Adrenal gland (tissue), 19 donors: Measurements from ENCODE around the gene OR51B2. TPM values are rescaled to one million over a fixed set of nuclear protein-coding genes. Genes with fewer than 3 reads are reported as not detected.

Experiments used
- DNase-seq, 7 donors: peaks; one replicate each; pipeline ENCODE4 v3.0.0-alpha.2; 2019 to 2020
- H3K27ac ChIP-seq, 5 donors: fragments of 200-600 bp; sonication (generic) in 4 of 5; 1 replicate in 3 of 5; 2 replicates in 2 of 5; pipeline versions ENCODE4 v1.5.1 to v1.8.0; 2016 to 2020; ENCODE audit warnings: mild to moderate bottlenecking in 1 of 5
- H3K27me3 ChIP-seq: fragments of 200-600 bp; 2 replicates; pipeline ENCODE4 v1.8.0; 2021
- H3K36me3 ChIP-seq, 2 donors: fragments of 200-600 bp; replicated peaks in 1 of 2; 1 replicate in 1 of 2; 2 replicates in 1 of 2; pipeline versions ENCODE4 v1.5.1 to v1.8.0; 2018 to 2022
- H3K4me1 ChIP-seq, 2 donors: fragments of 200-600 bp; replicated peaks in 1 of 2; 1 replicate in 1 of 2; 2 replicates in 1 of 2; pipeline versions ENCODE4 v1.5.1 to v1.8.0; 2018 to 2021
- H3K4me3 ChIP-seq, 4 donors: fragments of 200-600 bp; sonication (generic) in 3 of 4; one replicate each; pipeline ENCODE4 v1.5.1; 2016 to 2018
- H3K9me3 ChIP-seq, 3 donors: fragments of 200-600 bp; sonication (generic) in 1 of 3; replicated peaks in 1 of 3; 1 replicate in 2 of 3; 2 replicates in 1 of 3; pipeline versions ENCODE4 v1.5.1 to v1.8.0; 2016 to 2021
- POLR2A ChIP-seq, 2 donors: fragments of 450-650 bp; IDR thresholded peaks; one replicate each; pipeline ENCODE4 v1.6.1; 2017; ENCODE audit warnings: antibody characterized with exemption in 2 of 2, mild to moderate bottlenecking in 2 of 2, moderate library complexity in 1 of 2
- WGBS, 4 donors: extraction: QIAGEN DNeasy Blood & Tissue Kit in 2 of 4; methylation state at CpG; one replicate each; pipeline versions ENCODE4 v1.1.5 to v1.1.7; 2013 to 2017; 5-methylcytosine and 5-hydroxymethylcytosine counted together
- intact Hi-C, 2 donors: fragments of 100-400 bp; cut with DNase I; formaldehyde crosslinking; loops; one replicate each; pipeline versions ENCODE4 v1.14.1 to v1.15.0; 2022 to 2023
- long read RNA-seq, 10 donors: library from polyadenylated mRNA in 3 of 10; unstranded in 2 of 10; stranded (forward) in 1 of 10; transcript quantifications; one replicate each; pipeline ENCODE4 v2.0.0 and lab custom pipeline, GENCODE V29; 2021 to 2026
- polyA plus RNA-seq, 3 donors: library from polyadenylated mRNA; stranded (reverse); fragments of 200-250 nt in 2 of 3; fragments of 350-450 nt in 1 of 3; fragmentation: Illumina TruSeq in 1 of 3; extraction: RNeasy Lipid Tissue Mini Kit (QIAGEN cat#74804) in 1 of 3; gene quantifications; one replicate each; pipeline ENCODE4 v1.2.3, GENCODE V29; 2013 to 2014
- total RNA-seq, 9 donors: library from RNA; depleted of rRNA in 4 of 9; stranded (reverse); fragments of >200 nt in 4 of 9; fragments of 120-200 nt in 1 of 9; fragmentation: NEBNext Ultra II Directional in 1 of 9; extraction: Animal tissue kit (Norgen Biotek cat#: 25700) in 1 of 9; gene quantifications; one replicate each; pipeline versions ENCODE4 v1.1.0 to v1.2.4, GENCODE V29; 2013 to 2023
- TF ChIP-seq, protein P1 (sequence below), 6 experiments: fragments of 450-650 bp in 4 of 6; fragments of 200-600 bp in 2 of 6; sonication (generic) in 1 of 6; IDR thresholded peaks; 1 replicate in 5 of 6; 2 replicates in 1 of 6; pipeline versions ENCODE4 v1.5.1 to v1.8.0; 2016 to 2021; ENCODE audit warnings: antibody characterized with exemption in 6 of 6, mild to moderate bottlenecking in 2 of 6, moderate library complexity in 1 of 6
- donor health status: healthy with polysubstance abuse.
- donor health status: Bipolar disorder and iron deficiency.
- donor health status: DM: yes; HTN: yes; CAD: no.
- donor health status: DM: no; HTN: no; CAD: no.
- donor health status: DM: no; HTN: no; CAD: no.
- donor health status: DM: yes; HTN: yes; CAD: no.

The OR51B2 gene, protein sequence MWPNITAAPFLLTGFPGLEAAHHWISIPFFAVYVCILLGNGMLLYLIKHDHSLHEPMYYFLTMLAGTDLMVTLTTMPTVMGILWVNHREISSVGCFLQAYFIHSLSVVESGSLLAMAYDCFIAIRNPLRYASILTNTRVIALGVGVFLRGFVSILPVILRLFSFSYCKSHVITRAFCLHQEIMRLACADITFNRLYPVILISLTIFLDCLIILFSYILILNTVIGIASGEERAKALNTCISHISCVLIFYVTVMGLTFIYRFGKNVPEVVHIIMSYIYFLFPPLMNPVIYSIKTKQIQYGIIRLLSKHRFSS
- 1 to 10 TPM in 1 of 9 donors, under 1 TPM in 1, not detected in 7; 0.33 to 1.3 TPM for total RNA-seq
- polyA plus RNA-seq: not detected
- long read RNA-seq, donor 1: 0 reads
- long read RNA-seq, donor 2: 0 reads
- long read RNA-seq, donor 3: 0 reads
- long read RNA-seq, donor 4: 0 reads
- long read RNA-seq, donor 5: 0 reads
- long read RNA-seq, donor 6: 0 reads
- long read RNA-seq, donor 7: 0 reads
- long read RNA-seq, donor 8: 0 reads
- long read RNA-seq, donor 9: 0 reads
- long read RNA-seq, donor 10: 0 reads

DNA sequence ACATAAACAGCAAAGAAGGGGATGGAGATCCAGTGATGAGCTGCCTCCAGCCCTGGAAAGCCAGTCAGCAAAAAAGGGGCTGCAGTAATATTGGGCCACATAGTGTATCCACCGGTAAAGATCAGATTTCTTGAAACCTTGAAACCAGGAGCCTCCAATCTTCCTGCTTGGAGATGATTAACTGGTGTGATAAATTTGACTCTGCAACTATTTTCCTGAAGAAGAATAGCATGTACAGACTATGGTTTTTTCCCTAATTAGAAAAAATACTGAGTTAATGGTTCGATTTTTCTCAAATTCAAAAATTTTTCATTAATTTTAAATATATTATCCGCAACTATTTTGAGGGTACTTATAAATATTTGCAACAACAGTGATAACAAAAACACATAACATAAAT is at the start of gene OR51B2:
Gene OR51B2, minus strand, starts transcription at position 101 of the 400 bp plus-strand sequence. Its CDS starts 0 bp downstream, at position 101.
- TF ChIP-seq, protein P1, sequence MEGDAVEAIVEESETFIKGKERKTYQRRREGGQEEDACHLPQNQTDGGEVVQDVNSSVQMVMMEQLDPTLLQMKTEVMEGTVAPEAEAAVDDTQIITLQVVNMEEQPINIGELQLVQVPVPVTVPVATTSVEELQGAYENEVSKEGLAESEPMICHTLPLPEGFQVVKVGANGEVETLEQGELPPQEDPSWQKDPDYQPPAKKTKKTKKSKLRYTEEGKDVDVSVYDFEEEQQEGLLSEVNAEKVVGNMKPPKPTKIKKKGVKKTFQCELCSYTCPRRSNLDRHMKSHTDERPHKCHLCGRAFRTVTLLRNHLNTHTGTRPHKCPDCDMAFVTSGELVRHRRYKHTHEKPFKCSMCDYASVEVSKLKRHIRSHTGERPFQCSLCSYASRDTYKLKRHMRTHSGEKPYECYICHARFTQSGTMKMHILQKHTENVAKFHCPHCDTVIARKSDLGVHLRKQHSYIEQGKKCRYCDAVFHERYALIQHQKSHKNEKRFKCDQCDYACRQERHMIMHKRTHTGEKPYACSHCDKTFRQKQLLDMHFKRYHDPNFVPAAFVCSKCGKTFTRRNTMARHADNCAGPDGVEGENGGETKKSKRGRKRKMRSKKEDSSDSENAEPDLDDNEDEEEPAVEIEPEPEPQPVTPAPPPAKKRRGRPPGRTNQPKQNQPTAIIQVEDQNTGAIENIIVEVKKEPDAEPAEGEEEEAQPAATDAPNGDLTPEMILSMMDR (IDR thresholded peaks at IDR 0.05): no peak
- TF ChIP-seq POLR2A (IDR thresholded peaks at IDR 0.05): no peak
- H3K4me3 ChIP-seq: no peak within 1 kb of the TSS
- intact Hi-C loops: no loop called here

DNA sequence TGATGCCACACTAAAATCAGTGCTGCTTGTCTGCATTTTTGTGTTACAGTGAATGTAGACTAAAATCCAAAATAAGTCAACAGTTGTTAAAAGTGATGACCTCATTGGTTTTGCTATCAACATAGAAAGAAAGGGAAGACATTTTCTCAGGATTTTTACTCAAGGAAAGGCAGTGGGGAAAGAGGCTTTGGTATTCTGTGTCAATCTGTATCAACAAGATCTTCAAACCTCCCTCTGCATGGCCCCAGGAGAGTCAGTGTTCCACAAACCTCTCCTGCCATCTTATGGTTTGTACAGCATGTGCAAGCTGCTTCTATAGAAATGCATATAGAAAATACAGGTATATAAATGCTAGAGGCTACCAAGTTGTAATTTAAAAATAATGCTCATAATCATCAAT is 45.7 kb upstream of the OR51B2 start:
- H3K4me3 ChIP-seq: no peak overlapping the region
- no peak for DNase-seq
- H3K36me3 ChIP-seq: no peaks in the 10 kb centered on the region
- H3K4me1 ChIP-seq: no peaks in the 10 kb centered on the region
- intact Hi-C loops: no loop called here
- no peaks in the 10 kb centered on the region for H3K9me3 ChIP-seq
- H3K27ac ChIP-seq: no peak overlapping the region
- TF ChIP-seq, protein P1 (IDR thresholded peaks at IDR 0.05): no peak
- TF ChIP-seq POLR2A (IDR thresholded peaks at IDR 0.05): no peak
- no peaks in the 10 kb centered on the region for H3K27me3 ChIP-seq

More for the DNA sequence above, at the start of gene OR51B2:
- no peaks in the 10 kb centered on the region for H3K36me3 ChIP-seq
- WGBS, 4 donors: 57 to 74% (median 70%) methylated on average over 3 of the region's 3 CpGs
- no peak for DNase-seq
- no peak within 1 kb of the TSS for H3K27ac ChIP-seq
- no peaks in the 10 kb centered on the region for H3K9me3 ChIP-seq
- H3K27me3 ChIP-seq: no peaks in the 10 kb centered on the region
- no peaks in the 10 kb centered on the region for H3K4me1 ChIP-seq

DNA sequence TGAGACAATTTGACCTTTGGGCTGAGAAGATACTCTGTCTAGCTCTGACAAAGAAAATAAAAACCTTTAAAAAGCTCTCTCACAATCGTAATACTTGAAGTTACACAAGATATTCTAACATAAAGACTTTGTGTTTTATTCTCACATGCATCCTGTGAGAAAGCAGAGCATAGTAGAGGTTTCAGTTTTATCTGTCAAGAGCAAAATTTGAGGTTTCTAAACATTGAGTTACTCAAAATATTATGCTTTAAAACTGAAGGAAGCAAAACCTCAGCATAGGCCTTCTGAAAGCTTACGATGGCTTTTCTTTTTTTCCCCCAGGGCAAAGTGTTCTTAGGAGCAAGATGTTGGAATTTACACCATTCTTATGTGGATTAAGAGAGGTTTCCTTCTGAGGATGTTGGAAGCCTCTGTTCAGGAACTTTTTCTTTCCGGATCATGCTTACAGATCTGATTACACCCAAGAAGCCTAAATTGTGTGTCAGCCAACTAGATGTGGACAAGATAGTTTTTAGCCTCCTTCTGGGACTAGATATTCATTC is 44.5 kb upstream of the OR51B2 start:
- no peak for TF ChIP-seq POLR2A (IDR thresholded peaks at IDR 0.05)
- TF ChIP-seq, protein P1 (IDR thresholded peaks at IDR 0.05): no peak
- Histone ChIP-seq H3K9me3 (no peaks in the 10 kb centered on the region), H3K36me3 (no peaks in the 10 kb centered on the region), H3K4me1 (no peaks in the 10 kb centered on the region), H3K27me3 (no peaks in the 10 kb centered on the region), H3K27ac (no peak overlapping the region), H3K4me3 (no peak overlapping the region)
- 60 to 78% (median 68%) methylated on average over 3 of the region's 3 CpGs for WGBS, 4 donors
- intact Hi-C loops: no loop called here
- DNase-seq: no peak

DNA sequence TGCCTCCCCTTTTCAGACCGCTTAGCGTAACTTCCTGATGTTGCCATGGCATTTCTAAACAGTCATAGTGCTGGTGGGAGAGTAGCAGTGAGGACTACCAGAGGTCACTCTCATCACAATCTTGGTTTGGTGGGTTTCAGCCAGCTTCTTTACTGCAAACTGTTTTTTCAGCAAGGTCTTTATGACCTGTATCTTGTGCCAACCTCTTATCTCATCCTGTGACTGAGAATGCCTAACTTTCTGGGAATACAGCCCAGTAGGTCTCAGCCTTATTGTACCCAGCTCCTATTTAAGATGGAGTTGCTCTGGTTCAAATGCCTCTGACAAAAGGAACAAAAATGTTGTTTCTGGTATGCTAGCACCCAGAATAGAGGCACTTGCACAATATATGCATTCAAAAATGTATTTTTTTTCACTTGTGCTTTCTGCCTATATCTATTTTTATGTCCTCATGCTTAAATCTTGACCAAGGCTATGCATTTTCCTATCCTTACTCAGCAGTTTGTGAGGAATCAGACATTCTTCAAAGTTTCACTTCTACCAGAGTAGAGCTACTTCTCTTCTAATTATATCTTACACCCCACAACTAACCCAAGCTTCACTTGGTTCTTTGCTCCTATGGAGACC is 43.5 kb upstream of the OR51B2 start:
- no peaks in the 10 kb centered on the region for H3K4me1 ChIP-seq
- no peaks in the 10 kb centered on the region for H3K27me3 ChIP-seq
- H3K9me3 ChIP-seq: no peaks in the 10 kb centered on the region
- TF ChIP-seq POLR2A (IDR thresholded peaks at IDR 0.05): no peak
- TF ChIP-seq, protein P1 (IDR thresholded peaks at IDR 0.05): no peak
- 40 to 76% (median 61%) methylated on average over 2 of the region's 2 CpGs for WGBS, 4 donors
- no peak overlapping the region for H3K27ac ChIP-seq
- intact Hi-C loops: no loop called here
- peak in 5 of 7 donors; percentile 9 to 51 (median 15) for DNase-seq
- H3K36me3 ChIP-seq: no peaks in the 10 kb centered on the region
- H3K4me3 ChIP-seq: no peak overlapping the region
